Activated T-helper 2 cell treated with anti-CD3 and anti-CD28 coated beads, Interferon-gamma antibody, Interleukin-2, Interleukin-4, amounts not matched to agents 10 μg/mL and 5 μg/mL and 100 μg/mL, durations not matched to agents 14 hours and 24 hours and 36 hours (primary cell): ENCODE measurements around the gene TWIST2. TPM values are rescaled to one million over a fixed set of nuclear protein-coding genes. Genes with fewer than 3 reads are reported as not detected.

ENCODE experiments used
- DNase-seq: peaks from one replicate; pipeline ENCODE4 v3.0.0; 2021; ENCODE audit warnings: low spot score
- H3K27ac Mint-ChIP-seq: one replicate; pipeline ENCODE4 v1.8.0; 2021; ENCODE audit warnings: mixed read lengths
- H3K27me3 Mint-ChIP-seq: one replicate; pipeline ENCODE4 v1.8.0; 2021; ENCODE audit warnings: low read depth, mixed read lengths
- H3K36me3 Mint-ChIP-seq: one replicate; pipeline ENCODE4 v1.8.0; 2021; ENCODE audit warnings: low read depth, mixed read lengths
- H3K4me1 Mint-ChIP-seq: one replicate; pipeline ENCODE4 v1.8.0; 2021; ENCODE audit warnings: low read depth, mixed read lengths
- H3K4me3 Mint-ChIP-seq: one replicate; pipeline ENCODE4 v1.8.0; 2021; ENCODE audit warnings: low read depth, mild to moderate bottlenecking, moderate library complexity, mixed read lengths
- H3K9me3 Mint-ChIP-seq: one replicate; pipeline ENCODE4 v1.8.0; 2021; ENCODE audit warnings: mixed read lengths
- intact Hi-C: fragments of 100-400 bp; cut with micrococcal nuclease; formaldehyde crosslinking; loops from one replicate; pipeline ENCODE4 v1.15.1; 2023
- total RNA-seq: library from RNA; stranded (reverse); gene quantifications from 2 replicates; pipeline ENCODE4 v1.2.3, GENCODE V29; 2022

TWIST2 gene
- not detected in 2 replicates for total RNA-seq

GRCh38 chr2:238847841-238848690 is at the start of gene TWIST2:
TSS of gene TWIST2 (plus strand) at chr2:238848085. CDS start at chr2:238848216, 131 bp downstream.
- Mint-ChIP-seq H3K27me3 (peaks cover 55% of the 10 kb centered on the region), H3K4me3 (no peak within 1 kb of the TSS), H3K9me3 (no peaks in the 10 kb centered on the region), H3K36me3 (no peaks in the 10 kb centered on the region), H3K4me1 (no peaks in the 10 kb centered on the region), H3K27ac (no peak within 1 kb of the TSS)
- intact Hi-C loops = no loop called here
- DNase-seq = no peak

- intact Hi-C loops = no loop called here
- no peaks in the 10 kb centered on the region for H3K36me3 Mint-ChIP-seq
- H3K9me3 Mint-ChIP-seq = no peaks in the 10 kb centered on the region
- no peaks in the 10 kb centered on the region for H3K4me1 Mint-ChIP-seq
- H3K27ac Mint-ChIP-seq = no peak overlapping the region
- H3K27me3 Mint-ChIP-seq = peaks cover 4% of the 10 kb centered on the region
- H3K4me3 Mint-ChIP-seq = no peak overlapping the region
- DNase-seq = no peak
Observed at GRCh38 chr2:238801791-238802190, 46.1 kb upstream of the TWIST2 start.

GRCh38 chr2:238802957-238803356 is 44.9 kb upstream of the TWIST2 start:
- no peak overlapping the region for H3K4me3 Mint-ChIP-seq
- no peaks in the 10 kb centered on the region for H3K9me3 Mint-ChIP-seq
- intact Hi-C loops = no loop called here
- peaks cover 4% of the 10 kb centered on the region for H3K27me3 Mint-ChIP-seq
- no peaks in the 10 kb centered on the region for H3K36me3 Mint-ChIP-seq
- no peak overlapping the region for H3K27ac Mint-ChIP-seq
- DNase-seq = no peak
- no peaks in the 10 kb centered on the region for H3K4me1 Mint-ChIP-seq

GRCh38 chr2:238803996-238804870 is 43.7 kb upstream of the TWIST2 start:
- Mint-ChIP-seq H3K4me3 (no peak overlapping the region), H3K27me3 (peaks cover 2% of the 10 kb centered on the region), H3K27ac (no peak overlapping the region), H3K4me1 (no peaks in the 10 kb centered on the region), H3K9me3 (peaks cover 3% of the 10 kb centered on the region), H3K36me3 (no peaks in the 10 kb centered on the region)
- intact Hi-C loops = no loop called here
- no peak for DNase-seq

DNA sequence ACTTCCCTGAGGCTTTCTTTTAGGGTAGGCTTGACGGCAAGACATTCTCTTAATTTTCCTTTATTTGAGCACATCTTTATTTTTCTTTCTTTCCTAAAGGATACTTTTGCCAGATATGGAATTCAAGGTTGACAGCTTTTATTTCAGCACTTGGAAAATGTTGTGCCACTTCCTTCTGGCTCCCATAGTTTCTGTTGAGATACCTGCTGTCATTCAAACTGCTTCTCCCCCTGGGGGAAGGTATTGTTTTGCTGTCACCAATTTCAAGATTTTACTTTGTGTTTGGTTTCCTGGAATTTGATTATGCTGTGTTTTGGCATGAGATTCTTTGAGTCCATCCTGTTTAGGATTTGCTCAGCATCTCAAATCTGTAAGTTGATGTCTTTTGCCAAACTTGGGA is 39.1 kb upstream of the TWIST2 start:
- Mint-ChIP-seq H3K36me3 (no peaks in the 10 kb centered on the region), H3K4me1 (no peaks in the 10 kb centered on the region), H3K4me3 (no peak overlapping the region), H3K27me3 (no peaks in the 10 kb centered on the region), H3K27ac (no peak overlapping the region), H3K9me3 (peaks cover 6% of the 10 kb centered on the region)
- no peak for DNase-seq
- intact Hi-C loops = no loop called here

- peaks cover 6% of the 10 kb centered on the region for H3K9me3 Mint-ChIP-seq
- H3K4me1 Mint-ChIP-seq = no peaks in the 10 kb centered on the region
- H3K27ac Mint-ChIP-seq = no peak overlapping the region
- no peaks in the 10 kb centered on the region for H3K27me3 Mint-ChIP-seq
- intact Hi-C loops = no loop called here
- no peak overlapping the region for H3K4me3 Mint-ChIP-seq
- H3K36me3 Mint-ChIP-seq = no peaks in the 10 kb centered on the region
- DNase-seq = no peak
Observed at GRCh38 chr2:238810321-238810720, 37.6 kb upstream of the TWIST2 start.

DNA sequence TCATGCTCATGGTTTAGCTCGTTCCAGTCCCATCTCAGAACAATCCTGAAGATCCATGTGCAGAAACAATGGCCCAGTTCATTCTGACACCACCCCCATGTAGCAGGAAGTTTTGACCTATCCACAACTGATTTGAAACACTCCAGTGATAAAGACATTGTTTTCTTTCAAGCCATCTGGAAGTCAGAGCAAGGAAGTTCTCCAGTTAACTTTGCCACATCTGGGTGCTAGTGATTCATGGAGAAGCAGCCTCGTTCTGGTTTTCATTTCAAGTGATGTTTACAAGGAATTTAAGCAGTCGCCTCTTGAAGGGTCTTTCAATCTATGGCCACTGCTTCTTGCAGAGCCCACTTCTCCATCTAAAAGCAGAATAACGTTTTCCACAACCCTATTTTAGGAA is 36.6 kb upstream of the TWIST2 start:
- Mint-ChIP-seq H3K9me3 (peaks cover 6% of the 10 kb centered on the region), H3K27me3 (no peaks in the 10 kb centered on the region), H3K27ac (no peak overlapping the region), H3K4me1 (no peaks in the 10 kb centered on the region), H3K4me3 (no peak overlapping the region), H3K36me3 (no peaks in the 10 kb centered on the region)
- intact Hi-C loops = no loop called here
- DNase-seq = no peak

- Mint-ChIP-seq H3K36me3 (no peaks in the 10 kb centered on the region), H3K4me1 (no peaks in the 10 kb centered on the region), H3K9me3 (peaks cover 6% of the 10 kb centered on the region), H3K27ac (no peak overlapping the region), H3K4me3 (no peak overlapping the region), H3K27me3 (no peaks in the 10 kb centered on the region)
- DNase-seq = no peak
- intact Hi-C loops = no loop called here
Observed at GRCh38 chr2:238811759-238812158, 36.1 kb upstream of the TWIST2 start.

GRCh38 chr2:238813109-238813508 is 34.8 kb upstream of the TWIST2 start:
- H3K27me3 Mint-ChIP-seq = no peaks in the 10 kb centered on the region
- no peak overlapping the region for H3K4me3 Mint-ChIP-seq
- H3K4me1 Mint-ChIP-seq = no peaks in the 10 kb centered on the region
- intact Hi-C loops = no loop called here
- H3K36me3 Mint-ChIP-seq = no peaks in the 10 kb centered on the region
- H3K27ac Mint-ChIP-seq = no peak overlapping the region
- DNase-seq = no peak
- H3K9me3 Mint-ChIP-seq = peaks cover 6% of the 10 kb centered on the region

DNA sequence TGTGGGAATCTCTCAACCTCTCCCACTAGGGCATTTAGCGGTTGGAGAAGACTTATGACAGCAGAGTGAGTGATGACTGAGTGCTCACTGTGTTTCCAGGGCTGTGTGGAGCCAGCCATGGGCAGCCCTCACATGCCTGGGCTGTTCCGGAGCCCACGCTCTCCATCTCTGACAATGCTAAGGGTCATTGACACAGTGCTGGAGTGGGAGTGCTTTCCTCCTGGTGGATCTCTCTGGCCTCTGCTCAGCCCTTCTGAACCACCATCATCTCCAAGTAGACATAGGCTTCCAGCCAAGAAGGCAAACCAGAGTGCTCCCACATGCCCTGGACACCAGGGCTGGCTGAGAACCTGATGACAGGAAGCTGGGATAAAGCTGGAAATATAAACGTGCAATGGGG is 33.1 kb upstream of the TWIST2 start:
- no peak for DNase-seq
- no peaks in the 10 kb centered on the region for H3K4me1 Mint-ChIP-seq
- no peaks in the 10 kb centered on the region for H3K27me3 Mint-ChIP-seq
- H3K4me3 Mint-ChIP-seq = no peak overlapping the region
- no peaks in the 10 kb centered on the region for H3K9me3 Mint-ChIP-seq
- no peak overlapping the region for H3K27ac Mint-ChIP-seq
- intact Hi-C loops = no loop called here
- H3K36me3 Mint-ChIP-seq = no peaks in the 10 kb centered on the region

- Mint-ChIP-seq H3K4me3 (no peak overlapping the region), H3K4me1 (no peaks in the 10 kb centered on the region), H3K27ac (no peak overlapping the region), H3K27me3 (no peaks in the 10 kb centered on the region), H3K9me3 (peaks cover 4% of the 10 kb centered on the region), H3K36me3 (no peaks in the 10 kb centered on the region)
- no peak for DNase-seq
- intact Hi-C loops = no loop called here
Observed at GRCh38 chr2:238816291-238816690, 31.6 kb upstream of the TWIST2 start.

GRCh38 chr2:238817382-238817781 is 30.5 kb upstream of the TWIST2 start:
- DNase-seq = no peak
- H3K4me3 Mint-ChIP-seq = no peak overlapping the region
- no peaks in the 10 kb centered on the region for H3K36me3 Mint-ChIP-seq
- H3K9me3 Mint-ChIP-seq = peaks cover 4% of the 10 kb centered on the region
- H3K27me3 Mint-ChIP-seq = no peaks in the 10 kb centered on the region
- no peak overlapping the region for H3K27ac Mint-ChIP-seq
- no peaks in the 10 kb centered on the region for H3K4me1 Mint-ChIP-seq
- intact Hi-C loops = no loop called here

- H3K27ac Mint-ChIP-seq = no peak overlapping the region
- H3K4me3 Mint-ChIP-seq = no peak overlapping the region
- H3K27me3 Mint-ChIP-seq = no peaks in the 10 kb centered on the region
- DNase-seq = no peak
- H3K4me1 Mint-ChIP-seq = no peaks in the 10 kb centered on the region
- intact Hi-C loops = no loop called here
- no peaks in the 10 kb centered on the region for H3K36me3 Mint-ChIP-seq
- peaks cover 4% of the 10 kb centered on the region for H3K9me3 Mint-ChIP-seq
Observed at GRCh38 chr2:238817891-238818290, 30.0 kb upstream of the TWIST2 start.
